ENCODE data around the gene COL28A1. TPM values are rescaled to one million over a fixed set of nuclear protein-coding genes. Genes with fewer than 3 reads are reported as not detected.

COL28A1 gene
- polyA plus RNA-seq, 1 donor, result 4.0 TPM

- DNase-seq, result no peak
- Histone ChIP-seq H3K4me3 (ENCODE audit: low read length) (no peak overlapping the region), H3K27me3 (ENCODE audit: control insufficient read depth, insufficient read depth, low read length) (no peaks in the 10 kb centered on the region), H3K27ac (ENCODE audit: low read length) (no peak overlapping the region), H3K9me3 (ENCODE audit: control insufficient read depth, low read depth, low read length) (no peaks in the 10 kb centered on the region), H3K36me3 (ENCODE audit: control insufficient read depth, insufficient read depth, low read length) (no peaks in the 10 kb centered on the region), H3K4me1 (ENCODE audit: control insufficient read depth, insufficient read depth, low read length) (no peaks in the 10 kb centered on the region)
- 0% methylated on average over 1 of the region's 1 CpG for WGBS (ENCODE audit: insufficient coverage, low lambda C conversion rate)
These were observed 183.8 kb downstream of the COL28A1 start for GRCh38 chr7:7351832-7352231.

GRCh38 chr7:7351156-7351555 lies 184.5 kb downstream of the COL28A1 start:
- no peaks in the 10 kb centered on the region for H3K4me1 ChIP-seq (ENCODE audit: control insufficient read depth, insufficient read depth, low read length)
- no peak for DNase-seq
- H3K4me3 ChIP-seq (ENCODE audit: low read length), result no peak overlapping the region
- H3K27ac ChIP-seq (ENCODE audit: low read length), result no peak overlapping the region
- no peaks in the 10 kb centered on the region for H3K36me3 ChIP-seq (ENCODE audit: control insufficient read depth, insufficient read depth, low read length)
- no peaks in the 10 kb centered on the region for H3K27me3 ChIP-seq (ENCODE audit: control insufficient read depth, insufficient read depth, low read length)
- no CpG with 5 or more reads among the region's 2 CpGs for WGBS (ENCODE audit: insufficient coverage, low lambda C conversion rate)
- H3K9me3 ChIP-seq (ENCODE audit: control insufficient read depth, low read depth, low read length), result no peaks in the 10 kb centered on the region

- no peaks in the 10 kb centered on the region for H3K4me1 ChIP-seq (ENCODE audit: control insufficient read depth, insufficient read depth, low read length)
- H3K9me3 ChIP-seq (ENCODE audit: control insufficient read depth, low read depth, low read length), result no peaks in the 10 kb centered on the region
- no peak overlapping the region for H3K4me3 ChIP-seq (ENCODE audit: low read length)
- no peak for DNase-seq
- no peaks in the 10 kb centered on the region for H3K36me3 ChIP-seq (ENCODE audit: control insufficient read depth, insufficient read depth, low read length)
- no CpG with 5 or more reads among the region's 2 CpGs for WGBS (ENCODE audit: insufficient coverage, low lambda C conversion rate)
- H3K27me3 ChIP-seq (ENCODE audit: control insufficient read depth, insufficient read depth, low read length), result no peaks in the 10 kb centered on the region
- H3K27ac ChIP-seq (ENCODE audit: low read length), result no peak overlapping the region
These were observed 186.5 kb downstream of the COL28A1 start for GRCh38 chr7:7349156-7349555.

GRCh38 chr7:7347045-7347444 lies 188.6 kb downstream of the COL28A1 start:
- Histone ChIP-seq H3K36me3 (ENCODE audit: control insufficient read depth, insufficient read depth, low read length) (no peaks in the 10 kb centered on the region), H3K9me3 (ENCODE audit: control insufficient read depth, low read depth, low read length) (no peaks in the 10 kb centered on the region), H3K4me1 (ENCODE audit: control insufficient read depth, insufficient read depth, low read length) (no peaks in the 10 kb centered on the region), H3K27me3 (ENCODE audit: control insufficient read depth, insufficient read depth, low read length) (no peaks in the 10 kb centered on the region), H3K4me3 (ENCODE audit: low read length) (no peak overlapping the region), H3K27ac (ENCODE audit: low read length) (no peak overlapping the region)
- DNase-seq, result no peak

GRCh38 chr7:7344583-7344982 lies 191.1 kb downstream of the COL28A1 start:
- Histone ChIP-seq H3K27me3 (ENCODE audit: control insufficient read depth, insufficient read depth, low read length) (no peaks in the 10 kb centered on the region), H3K27ac (ENCODE audit: low read length) (no peak overlapping the region), H3K4me3 (ENCODE audit: low read length) (no peak overlapping the region), H3K36me3 (ENCODE audit: control insufficient read depth, insufficient read depth, low read length) (no peaks in the 10 kb centered on the region), H3K9me3 (ENCODE audit: control insufficient read depth, low read depth, low read length) (no peaks in the 10 kb centered on the region), H3K4me1 (ENCODE audit: control insufficient read depth, insufficient read depth, low read length) (no peaks in the 10 kb centered on the region)
- WGBS (ENCODE audit: insufficient coverage, low lambda C conversion rate), result no CpG with 5 or more reads among the region's 3 CpGs
- DNase-seq, result no peak

- no peaks in the 10 kb centered on the region for H3K36me3 ChIP-seq (ENCODE audit: control insufficient read depth, insufficient read depth, low read length)
- no peaks in the 10 kb centered on the region for H3K27me3 ChIP-seq (ENCODE audit: control insufficient read depth, insufficient read depth, low read length)
- no peaks in the 10 kb centered on the region for H3K4me1 ChIP-seq (ENCODE audit: control insufficient read depth, insufficient read depth, low read length)
- WGBS (ENCODE audit: insufficient coverage, low lambda C conversion rate), result 0% methylated on average over 1 of the region's 3 CpGs
- no peak overlapping the region for H3K27ac ChIP-seq (ENCODE audit: low read length)
- DNase-seq, result no peak
- H3K4me3 ChIP-seq (ENCODE audit: low read length), result no peak overlapping the region
- H3K9me3 ChIP-seq (ENCODE audit: control insufficient read depth, low read depth, low read length), result no peaks in the 10 kb centered on the region
These were observed 199.8 kb downstream of the COL28A1 start for GRCh38 chr7:7335909-7336308.

GRCh38 chr7:7335215-7335614 lies 200.5 kb downstream of the COL28A1 start:
- DNase-seq, result no peak
- Histone ChIP-seq H3K27ac (ENCODE audit: low read length) (no peak overlapping the region), H3K36me3 (ENCODE audit: control insufficient read depth, insufficient read depth, low read length) (no peaks in the 10 kb centered on the region), H3K27me3 (ENCODE audit: control insufficient read depth, insufficient read depth, low read length) (no peaks in the 10 kb centered on the region), H3K9me3 (ENCODE audit: control insufficient read depth, low read depth, low read length) (no peaks in the 10 kb centered on the region), H3K4me1 (ENCODE audit: control insufficient read depth, insufficient read depth, low read length) (no peaks in the 10 kb centered on the region), H3K4me3 (ENCODE audit: low read length) (no peak overlapping the region)
- WGBS (ENCODE audit: insufficient coverage, low lambda C conversion rate), result 100% methylated on average over 1 of the region's 2 CpGs

- no peaks in the 10 kb centered on the region for H3K9me3 ChIP-seq (ENCODE audit: control insufficient read depth, low read depth, low read length)
- no peak overlapping the region for H3K4me3 ChIP-seq (ENCODE audit: low read length)
- H3K27ac ChIP-seq (ENCODE audit: low read length), result no peak overlapping the region
- no CpG with 5 or more reads among the region's 3 CpGs for WGBS (ENCODE audit: insufficient coverage, low lambda C conversion rate)
- no peaks in the 10 kb centered on the region for H3K27me3 ChIP-seq (ENCODE audit: control insufficient read depth, insufficient read depth, low read length)
- no peaks in the 10 kb centered on the region for H3K36me3 ChIP-seq (ENCODE audit: control insufficient read depth, insufficient read depth, low read length)
- H3K4me1 ChIP-seq (ENCODE audit: control insufficient read depth, insufficient read depth, low read length), result no peaks in the 10 kb centered on the region
- no peak for DNase-seq
These were observed 202.1 kb downstream of the COL28A1 start for GRCh38 chr7:7333610-7334009.

- no peaks in the 10 kb centered on the region for H3K27me3 ChIP-seq (ENCODE audit: control insufficient read depth, insufficient read depth, low read length)
- no peaks in the 10 kb centered on the region for H3K9me3 ChIP-seq (ENCODE audit: control insufficient read depth, low read depth, low read length)
- H3K4me1 ChIP-seq (ENCODE audit: control insufficient read depth, insufficient read depth, low read length), result no peaks in the 10 kb centered on the region
- no peak overlapping the region for H3K4me3 ChIP-seq (ENCODE audit: low read length)
- no peaks in the 10 kb centered on the region for H3K36me3 ChIP-seq (ENCODE audit: control insufficient read depth, insufficient read depth, low read length)
- no peak overlapping the region for H3K27ac ChIP-seq (ENCODE audit: low read length)
- 95% methylated on average over 3 of the region's 4 CpGs for WGBS (ENCODE audit: insufficient coverage, low lambda C conversion rate)
- DNase-seq, result no peak
These were observed 204.2 kb downstream of the COL28A1 start for GRCh38 chr7:7331523-7331922.

- H3K4me3 ChIP-seq (ENCODE audit: low read length), result no peak overlapping the region
- no peaks in the 10 kb centered on the region for H3K4me1 ChIP-seq (ENCODE audit: control insufficient read depth, insufficient read depth, low read length)
- no CpG with 5 or more reads among the region's 2 CpGs for WGBS (ENCODE audit: insufficient coverage, low lambda C conversion rate)
- H3K27me3 ChIP-seq (ENCODE audit: control insufficient read depth, insufficient read depth, low read length), result no peaks in the 10 kb centered on the region
- no peaks in the 10 kb centered on the region for H3K9me3 ChIP-seq (ENCODE audit: control insufficient read depth, low read depth, low read length)
- H3K27ac ChIP-seq (ENCODE audit: low read length), result no peak overlapping the region
- no peaks in the 10 kb centered on the region for H3K36me3 ChIP-seq (ENCODE audit: control insufficient read depth, insufficient read depth, low read length)
- no peak for DNase-seq
These were observed 204.7 kb downstream of the COL28A1 start for GRCh38 chr7:7330997-7331396.

- DNase-seq, result no peak
- Histone ChIP-seq H3K4me3 (ENCODE audit: low read length) (no peak overlapping the region), H3K9me3 (ENCODE audit: control insufficient read depth, low read depth, low read length) (no peaks in the 10 kb centered on the region), H3K4me1 (ENCODE audit: control insufficient read depth, insufficient read depth, low read length) (no peaks in the 10 kb centered on the region), H3K36me3 (ENCODE audit: control insufficient read depth, insufficient read depth, low read length) (no peaks in the 10 kb centered on the region), H3K27ac (ENCODE audit: low read length) (no peak overlapping the region), H3K27me3 (ENCODE audit: control insufficient read depth, insufficient read depth, low read length) (no peaks in the 10 kb centered on the region)
- whole genome bisulfite sequencing (ENCODE audit: insufficient coverage, low lambda C conversion rate), result no CpG with 5 or more reads among the region's 1 CpG
These were observed 206.3 kb downstream of the COL28A1 start for GRCh38 chr7:7329326-7329725.

Measured in large intestine (tissue), 3 donors.